Right lung (tissue), 5 donors: ENCODE results near the gene HOXA6. TPM values are rescaled to one million over a fixed set of nuclear protein-coding genes. Genes with fewer than 3 reads are reported as not detected.

Source experiments
- DNase-seq, 2 donors: peaks; one replicate each; pipeline ENCODE4 v3.0.0-alpha.2; 2013
- polyA plus RNA-seq, 5 donors: library from polyadenylated mRNA; unstranded; fragments of 120-200 nt; gene quantifications; one replicate each; pipeline versions ENCODE4 v1.2.1 to v1.2.3, GENCODE V29; 2013; ENCODE audit warnings: inconsistent platforms in 1 of 5, low replicate concordance in 1 of 5; ENCODE audit not compliant: insufficient read length in 5 of 5, insufficient read depth in 1 of 5

Gene HOXA6
- polyA plus RNA-seq, 5 donors, result 10.8 to 15.6 (median 13.8) TPM

DNA sequence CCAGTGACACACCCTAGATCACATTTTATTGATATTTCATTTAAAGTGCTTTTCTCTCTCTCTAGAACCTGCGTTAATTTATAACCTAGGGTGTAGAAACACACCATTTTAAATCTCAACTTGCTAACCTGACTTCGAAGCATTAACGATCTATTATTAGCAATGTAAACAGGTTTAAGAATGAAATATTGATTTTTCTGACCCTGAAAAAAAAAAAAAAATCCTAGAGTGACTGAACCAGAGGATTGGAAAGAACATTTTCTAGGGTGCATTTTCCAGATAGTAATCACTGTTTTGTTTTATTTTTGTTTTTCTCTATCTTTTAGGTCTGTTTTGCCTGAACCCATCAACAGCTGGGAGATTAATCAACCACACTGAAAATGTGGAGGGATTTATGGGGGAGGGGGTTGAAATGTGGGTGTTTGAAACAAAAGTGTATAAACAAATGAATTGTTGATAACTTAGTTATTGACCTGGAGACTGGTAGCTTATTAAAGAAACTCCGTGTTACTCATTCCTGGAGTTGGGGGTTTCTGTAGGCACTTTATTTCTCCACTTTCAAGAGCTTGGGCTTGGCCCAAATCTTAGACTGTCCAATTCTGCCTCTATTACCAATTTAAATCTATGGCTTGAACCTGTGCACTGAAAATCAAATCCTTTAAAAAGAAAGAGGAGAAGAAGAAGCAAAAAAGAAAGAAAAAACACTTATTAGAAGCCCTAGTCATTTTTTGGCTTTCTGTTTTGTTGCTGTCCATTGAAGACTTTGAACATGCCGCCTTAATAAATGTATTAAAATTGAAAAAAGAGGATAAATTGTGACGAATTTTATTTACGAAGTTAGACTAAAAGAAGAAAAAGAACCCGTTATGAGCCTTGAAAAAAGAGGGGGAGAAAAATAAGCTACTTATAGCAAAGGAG, 47.9 kb downstream of the HOXA6 start:
- no peak for DNase-seq

DNA sequence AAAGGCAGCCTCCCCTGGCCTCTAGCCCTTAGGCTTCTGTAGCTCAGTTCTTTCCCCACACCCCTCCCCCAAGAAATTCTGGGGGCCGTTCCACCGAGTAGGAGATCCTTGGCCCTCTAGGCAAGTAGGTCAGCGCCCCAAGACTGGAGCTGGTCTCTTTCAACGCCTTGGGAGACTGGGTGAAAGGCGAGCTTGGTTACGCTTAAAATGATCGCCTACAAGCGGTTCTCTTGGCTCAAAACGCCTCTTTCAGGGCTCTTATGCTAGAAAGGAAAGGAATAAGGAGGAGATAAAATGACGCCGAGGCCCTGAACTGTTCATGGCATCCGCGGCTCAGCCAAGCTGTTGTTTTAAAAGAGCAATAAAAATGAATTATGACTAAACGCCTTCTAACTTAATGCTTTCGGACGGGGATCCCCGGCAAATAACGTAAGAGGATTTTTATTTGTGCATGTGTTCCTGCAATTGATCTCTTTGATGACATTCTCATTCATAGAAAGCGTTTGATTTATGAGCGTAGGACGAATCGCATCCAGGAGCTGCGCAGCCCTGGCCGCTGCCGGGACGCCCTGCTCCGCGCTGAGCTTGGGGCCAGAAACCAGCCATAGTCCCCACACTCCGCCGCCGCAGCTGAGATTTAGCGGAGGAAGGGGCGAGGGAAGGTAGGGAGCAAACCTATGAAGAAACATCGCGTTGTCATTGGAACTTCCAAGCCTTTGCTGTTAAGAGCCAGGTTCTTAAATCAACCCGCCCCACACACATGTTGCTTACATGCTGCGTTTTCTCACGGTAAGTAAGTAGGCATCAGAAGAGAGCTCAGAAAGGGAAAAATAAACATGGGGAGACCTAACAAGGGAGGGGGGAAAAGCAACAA, 48.8 kb downstream of the HOXA6 start:
- DNase-seq, result peak; percentile 76

DNA sequence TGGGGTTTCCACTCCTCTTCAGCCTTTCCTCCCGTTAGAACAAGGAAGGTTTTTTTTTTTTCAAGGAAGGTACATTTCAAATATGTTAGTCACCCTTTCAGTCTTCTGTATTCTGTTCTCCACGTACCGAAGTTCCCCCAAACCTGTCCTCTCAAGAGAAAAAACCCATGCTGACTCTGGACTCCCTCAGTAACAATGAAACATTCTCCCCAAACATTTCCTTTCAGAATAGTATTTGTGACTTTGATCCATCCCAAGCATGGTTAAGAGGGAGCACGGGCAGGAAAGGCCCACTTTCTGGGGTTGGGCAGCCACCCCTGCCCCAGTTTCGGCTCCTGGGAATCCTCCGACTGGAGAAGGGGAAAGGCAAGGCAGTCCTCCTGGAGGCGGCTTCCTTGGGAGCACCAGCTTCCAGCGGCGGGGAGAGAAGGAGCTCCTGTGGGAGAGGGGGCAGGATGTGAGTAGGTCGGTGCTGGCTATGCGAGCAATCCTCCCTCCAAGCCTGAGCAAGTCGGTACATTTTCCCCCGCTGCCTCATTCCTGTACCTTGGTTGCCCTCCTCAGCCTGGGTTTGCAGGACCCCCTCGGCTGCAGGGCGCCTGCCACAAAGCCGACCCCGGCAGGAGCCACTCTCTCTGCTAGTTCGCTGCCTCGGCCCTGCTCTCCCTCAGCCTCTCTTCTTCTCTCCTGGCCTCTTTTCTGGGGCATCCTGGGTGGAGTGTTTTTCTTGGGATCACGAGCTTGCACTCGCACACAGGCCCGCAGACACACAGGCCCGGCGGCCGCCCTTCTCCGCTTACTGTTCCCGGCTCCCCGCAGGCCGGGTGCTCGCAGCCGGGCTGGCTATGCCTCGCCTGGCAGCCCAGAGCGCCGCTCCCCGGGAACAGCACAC, 49.6 kb downstream of the HOXA6 start:
- no peak for DNase-seq

DNA sequence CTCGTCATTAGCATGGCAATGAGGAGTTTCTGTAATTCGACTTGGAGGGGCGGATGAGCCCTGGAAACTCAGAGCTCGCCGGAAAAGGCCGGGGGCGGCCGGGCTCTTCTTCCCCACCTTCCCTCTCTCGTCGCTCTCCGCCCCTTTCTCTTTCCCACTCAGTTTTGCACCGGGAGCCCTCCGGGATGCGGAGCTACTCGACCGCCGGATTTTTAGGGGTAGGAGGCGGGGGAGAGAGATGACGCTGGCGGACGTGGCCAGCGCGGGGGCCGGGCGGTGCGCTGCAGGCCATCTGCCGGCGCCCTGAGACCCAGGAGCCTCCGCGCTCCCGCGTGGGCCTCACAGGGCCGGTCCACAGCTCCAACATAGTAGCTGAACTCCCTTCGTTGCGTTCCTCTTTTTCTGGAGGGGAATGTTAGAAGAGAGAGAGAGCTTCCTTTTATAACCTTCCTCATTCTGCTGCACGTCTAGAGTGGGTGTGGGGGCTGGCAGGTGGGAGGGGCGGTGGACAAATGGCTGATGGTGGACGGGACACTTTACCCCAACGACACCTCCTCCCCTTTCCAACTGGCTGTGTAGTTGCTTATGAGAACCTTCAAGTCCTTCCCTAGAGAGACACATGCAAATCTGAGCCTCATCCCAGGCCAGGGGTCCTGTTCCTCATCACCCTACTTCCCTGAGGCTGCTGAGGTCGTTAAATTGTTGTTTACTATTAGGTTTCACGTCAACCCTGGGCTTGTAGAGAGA, 50.6 kb downstream of the HOXA6 start:
- DNase-seq, result peak; percentile 49 to 55

DNA sequence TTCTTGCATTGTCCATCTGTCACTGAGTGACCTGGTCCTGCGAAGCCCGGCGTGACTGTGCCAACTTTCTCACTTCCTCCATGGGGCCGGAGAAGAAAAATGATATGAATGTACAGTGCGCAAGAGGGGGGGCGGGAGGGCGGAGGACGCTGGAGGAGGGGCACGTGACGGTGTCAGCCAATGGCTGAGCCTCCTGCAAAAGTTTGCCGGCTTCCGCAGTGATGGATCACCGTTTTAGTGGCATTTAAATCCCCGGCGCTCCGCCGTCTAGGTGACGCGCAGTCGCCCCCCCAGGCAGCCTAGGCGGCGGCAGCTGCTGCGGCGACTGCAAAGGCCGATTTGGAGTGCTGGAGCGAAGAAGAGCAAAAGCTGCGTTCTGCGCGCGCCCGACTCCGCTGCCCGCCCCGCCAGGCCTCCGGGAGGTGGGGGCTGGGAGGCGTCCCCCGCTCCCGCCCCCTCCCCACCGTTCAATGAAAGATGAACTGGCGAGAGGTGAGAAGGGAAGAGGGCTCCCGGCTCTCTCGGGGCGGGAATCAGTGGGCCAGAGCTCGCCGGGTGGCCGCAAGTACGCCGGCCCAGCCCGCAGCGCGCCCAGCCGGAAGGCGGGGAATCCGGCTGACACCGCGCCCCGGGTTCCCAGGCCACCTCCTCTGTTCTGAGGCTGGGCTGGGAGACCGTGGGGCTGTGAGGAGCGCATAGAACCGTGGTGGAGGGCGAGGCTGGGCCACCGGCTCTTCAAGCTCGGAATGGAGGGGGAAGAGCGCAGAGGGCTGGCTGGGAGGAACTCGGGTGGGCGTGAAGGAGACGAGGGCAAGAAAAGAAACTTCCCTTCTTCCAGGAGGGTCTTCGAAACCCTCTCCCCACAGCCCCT, 51.4 kb downstream of the HOXA6 start, which contains the start of gene HOXA1:
TSS of gene HOXA1 (minus strand) at position 104 of the 871 bp plus-strand sequence. CDS start at position 16, 88 bp downstream.
- peak; percentile 90 for DNase-seq

Other genes with a start within 250 kb of the HOXA6 start
- gene HOXA1, start 51.8 kb downstream of the HOXA6 start, polyA plus RNA-seq, result 1 to 10 TPM; 1.8 to 2.8 (median 2.2) TPM
- gene HOXA2, start 45.1 kb downstream of the HOXA6 start, polyA plus RNA-seq, result 10 to 100 TPM; 16.0 to 23.8 (median 18.1) TPM
- 10 to 100 TPM; 32.3 to 39.5 (median 38.3) TPM for gene HOXA4, start 17.0 kb downstream of the HOXA6 start, polyA plus RNA-seq
- 10 to 100 TPM; 77.5 to 95.7 (median 86.2) TPM for gene HOXA5, start 4.1 kb downstream of the HOXA6 start, polyA plus RNA-seq
- gene HOXA3, start 4.8 kb upstream of the HOXA6 start, polyA plus RNA-seq, result 10 to 100 TPM; 33.5 to 53.1 (median 39.9) TPM
- 1 to 10 TPM; 4.3 to 5.4 (median 4.8) TPM for gene HOXA7, start 8.9 kb upstream of the HOXA6 start, polyA plus RNA-seq
- gene HOXA9, start 17.8 kb upstream of the HOXA6 start, polyA plus RNA-seq, result 1 to 10 TPM in 1 of 5 donors, under 1 TPM in 4; 0.17 to 1.2 (median 0.29) TPM
- gene HOXA10, start 26.5 kb upstream of the HOXA6 start, polyA plus RNA-seq, result 1 to 10 TPM in 1 of 5 donors, under 1 TPM in 2, not detected in 2; 0.12 to 1.4 (median 0.94) TPM
- gene HOXA11, start 37.5 kb upstream of the HOXA6 start, polyA plus RNA-seq, result under 1 TPM in 2 of 5 donors, not detected in 3; 0.19 to 0.35 TPM
- under 1 TPM in 1 of 5 donors, not detected in 4; 0.06 TPM for gene HOXA13, start 52.3 kb upstream of the HOXA6 start, polyA plus RNA-seq
- not detected for gene EVX1, start 95.0 kb upstream of the HOXA6 start, polyA plus RNA-seq